NK-92 treated with Interleukin-12 subunit alpha and Interleukin-12 subunit beta, amount 100 ng/mL, for 24 hours (cell line): Measurements from ENCODE around the gene QRICH2.
"Not testable (repeated sequence)": the region's sequence is repeated elsewhere in the genome, so short reads cannot be mapped to it uniquely, and the experiment has no call there.

ENCODE experiments used
- DNase-seq: peaks from one replicate; lab custom pipeline; 2025; lab: John Stamatoyannopoulos, UW

Gene QRICH2

GRCh38 chr17:76277300-76278267, 30.5 kb downstream of the QRICH2 start:
- DNase-seq = no peak

- DNase-seq = no peak
Observed at GRCh38 chr17:76276461-76277299, 31.4 kb downstream of the QRICH2 start.

GRCh38 chr17:76276069-76276431, 32.0 kb downstream of the QRICH2 start:
- DNase-seq = no peak

- DNase-seq = no peak
Observed at GRCh38 chr17:76275382-76276068, 32.6 kb downstream of the QRICH2 start.

- no peak for DNase-seq
Observed at GRCh38 chr17:76274112-76274956, 33.7 kb downstream of the QRICH2 start.

- DNase-seq = no peak
Observed at GRCh38 chr17:76273445-76274111, 34.5 kb downstream of the QRICH2 start.

- DNase-seq = no peak
Observed at GRCh38 chr17:76272541-76273444, 35.3 kb downstream of the QRICH2 start.

- DNase-seq = peak; percentile 79
Observed at GRCh38 chr17:76271669-76272540, 36.2 kb downstream of the QRICH2 start.

- DNase-seq = no peak
Observed at GRCh38 chr17:76270770-76271668, 37.1 kb downstream of the QRICH2 start.

GRCh38 chr17:76270127-76270592, 37.9 kb downstream of the QRICH2 start:
- DNase-seq = no peak

- DNase-seq = no peak
Observed at GRCh38 chr17:76268991-76269981, 38.8 kb downstream of the QRICH2 start.

- DNase-seq = peak; percentile 53
Observed at GRCh38 chr17:76268015-76268749, 39.9 kb downstream of the QRICH2 start.

- DNase-seq = not testable (repeated sequence)
Observed at GRCh38 chr17:76267581-76268001, 40.5 kb downstream of the QRICH2 start.

GRCh38 chr17:76267051-76267576, 41.0 kb downstream of the QRICH2 start:
- no peak for DNase-seq

- DNase-seq = no peak
Observed at GRCh38 chr17:76266244-76266938, 41.7 kb downstream of the QRICH2 start.
